HG03442 (cell line): ENCODE results near the gene CTIF.
"Not testable (repeated sequence)": the region's sequence is repeated elsewhere in the genome, so short reads cannot be mapped to it uniquely, and the experiment has no call there.

Experiments
- ATAC-seq: cut with Tn5 transposase; IDR thresholded peaks from one replicate; pipeline ENCODE4 v1.9.1; 2021; ENCODE audit warnings: mild to moderate bottlenecking, moderate library complexity; ENCODE audit not compliant: unreplicated experiment

Gene CTIF

GRCh38 chr18:48538531-48539405, at the start of gene CTIF:
Gene CTIF (plus strand): TSS chr18:48539031. CDS start chr18:48619566, 80,535 bp downstream.
- ATAC-seq = peak; percentile 81

GRCh38 chr18:48490641-48491293, 48.1 kb upstream of the CTIF start:
- no peak for ATAC-seq

GRCh38 chr18:48492880-48493279, 46.0 kb upstream of the CTIF start:
- no peak for ATAC-seq

- ATAC-seq = no peak
Measured at GRCh38 chr18:48493434-48494230, 45.2 kb upstream of the CTIF start.

GRCh38 chr18:48497863-48498262, 41.0 kb upstream of the CTIF start:
- no peak for ATAC-seq

GRCh38 chr18:48500517-48500916, 38.3 kb upstream of the CTIF start:
- no peak for ATAC-seq

- ATAC-seq = no peak
Measured at GRCh38 chr18:48502906-48503305, 35.9 kb upstream of the CTIF start.

- no peak for ATAC-seq
Measured at GRCh38 chr18:48504819-48505218, 34.0 kb upstream of the CTIF start.

- ATAC-seq = not testable (repeated sequence)
Measured at GRCh38 chr18:48506983-48507568, 31.8 kb upstream of the CTIF start.

- not testable (repeated sequence) for ATAC-seq
Measured at GRCh38 chr18:48512498-48512897, 26.3 kb upstream of the CTIF start.

- no peak for ATAC-seq
Measured at GRCh38 chr18:48514786-48515185, 24.0 kb upstream of the CTIF start.

- ATAC-seq = no peak
Measured at GRCh38 chr18:48517048-48517447, 21.8 kb upstream of the CTIF start.

GRCh38 chr18:48519431-48520100, 19.3 kb upstream of the CTIF start:
- no peak for ATAC-seq

GRCh38 chr18:48521723-48522122, 17.1 kb upstream of the CTIF start:
- ATAC-seq = no peak

GRCh38 chr18:48525671-48526070, 13.2 kb upstream of the CTIF start:
- ATAC-seq = no peak

- ATAC-seq = no peak
Measured at GRCh38 chr18:48527461-48527860, 11.4 kb upstream of the CTIF start.

GRCh38 chr18:48528861-48529260, 10.0 kb upstream of the CTIF start:
- ATAC-seq = no peak

GRCh38 chr18:48529796-48530195, 9.0 kb upstream of the CTIF start:
- no peak for ATAC-seq

- ATAC-seq = no peak
Measured at GRCh38 chr18:48530399-48531081, 8.3 kb upstream of the CTIF start.

- ATAC-seq = no peak
Measured at GRCh38 chr18:48531082-48531403, 7.8 kb upstream of the CTIF start.
